ENCODE measurements around the gene FOXR1.
A peak's percentile ranks its signal among the peaks of the same experiment; 100 is the strongest.

FOXR1 gene

GRCh38 chr11:119018074-119018938 lies 46.7 kb downstream of the FOXR1 start, which contains the start of the genes RPS25 and TRAPPC4:
RPS25 (minus strand) TSS chr11:119018343; CDS start chr11:119018284, 59 bp downstream.
TRAPPC4 (plus strand) TSS chr11:119018766; CDS start chr11:119018796, 30 bp downstream.
- TF ChIP-seq, protein P1, sequence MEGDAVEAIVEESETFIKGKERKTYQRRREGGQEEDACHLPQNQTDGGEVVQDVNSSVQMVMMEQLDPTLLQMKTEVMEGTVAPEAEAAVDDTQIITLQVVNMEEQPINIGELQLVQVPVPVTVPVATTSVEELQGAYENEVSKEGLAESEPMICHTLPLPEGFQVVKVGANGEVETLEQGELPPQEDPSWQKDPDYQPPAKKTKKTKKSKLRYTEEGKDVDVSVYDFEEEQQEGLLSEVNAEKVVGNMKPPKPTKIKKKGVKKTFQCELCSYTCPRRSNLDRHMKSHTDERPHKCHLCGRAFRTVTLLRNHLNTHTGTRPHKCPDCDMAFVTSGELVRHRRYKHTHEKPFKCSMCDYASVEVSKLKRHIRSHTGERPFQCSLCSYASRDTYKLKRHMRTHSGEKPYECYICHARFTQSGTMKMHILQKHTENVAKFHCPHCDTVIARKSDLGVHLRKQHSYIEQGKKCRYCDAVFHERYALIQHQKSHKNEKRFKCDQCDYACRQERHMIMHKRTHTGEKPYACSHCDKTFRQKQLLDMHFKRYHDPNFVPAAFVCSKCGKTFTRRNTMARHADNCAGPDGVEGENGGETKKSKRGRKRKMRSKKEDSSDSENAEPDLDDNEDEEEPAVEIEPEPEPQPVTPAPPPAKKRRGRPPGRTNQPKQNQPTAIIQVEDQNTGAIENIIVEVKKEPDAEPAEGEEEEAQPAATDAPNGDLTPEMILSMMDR (IDR thresholded peaks at IDR 0.05; ENCODE audit: borderline replicate concordance, extremely low read depth, low read length, poor library complexity, severe bottlenecking) = no peak
- TF ChIP-seq EZH2 (IDR thresholded peaks at IDR 0.05; ENCODE audit: borderline replicate concordance, low read depth, low read length, severe bottlenecking) = no peak
- H3K4me3 ChIP-seq (ENCODE audit: low read depth in 1 of 2, low read length in 2 of 2) = peak within 1 kb of the TSS; percentile 94 to 97
- peaks cover 20% of the 10 kb centered on the region for H4K20me1 ChIP-seq (ENCODE audit: insufficient read depth, low read length)
- peaks cover 36% of the 10 kb centered on the region for H3K4me1 ChIP-seq (ENCODE audit: insufficient read depth, low read length)
- peaks cover 68% of the 10 kb centered on the region for H3K79me2 ChIP-seq (ENCODE audit: insufficient read depth, low read length)
- H3K36me3 ChIP-seq (ENCODE audit: insufficient read depth, low read length) = peaks cover 75% of the 10 kb centered on the region
- DNase-seq (peak; percentile 97), ATAC-seq (ENCODE audit: insufficient read depth, low read depth) (peak; percentile 89)
- peak within 1 kb of the TSS; percentile 86 for H2AFZ ChIP-seq (ENCODE audit: low read depth, low read length)
- no peaks in the 10 kb centered on the region for H3K9me3 ChIP-seq (ENCODE audit: insufficient read depth, low read length, severe bottlenecking)
- H3K27ac ChIP-seq (ENCODE audit: low read length) = peak within 1 kb of the TSS; percentile 94
- no peaks in the 10 kb centered on the region for H3K27me3 ChIP-seq (ENCODE audit: insufficient read depth, low read length, poor library complexity)
- peak within 1 kb of the TSS; percentile 86 for H3K9ac ChIP-seq (ENCODE audit: low read depth, low read length)
- peak within 1 kb of the TSS; percentile 86 for H3K4me2 ChIP-seq (ENCODE audit: insufficient read depth, low read length)

DNA sequence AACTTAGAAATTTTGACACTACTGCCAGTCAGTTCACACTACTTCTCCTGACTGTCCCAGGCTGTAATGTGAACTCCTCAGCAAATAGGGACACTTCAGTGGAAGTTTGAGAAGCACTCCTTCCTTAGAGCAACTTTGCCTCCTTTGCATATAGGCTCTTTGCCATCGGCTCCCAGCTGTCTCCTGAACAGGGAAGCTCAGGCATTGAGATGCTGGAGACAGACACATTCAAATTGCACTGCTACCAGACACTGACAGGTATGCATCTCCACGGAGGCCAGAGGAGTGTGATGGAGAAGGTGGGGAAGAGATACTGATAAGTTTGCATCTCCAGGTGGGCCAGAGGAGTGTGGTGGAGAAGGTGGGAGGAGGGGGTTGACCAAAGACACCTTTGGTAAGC lies 48.4 kb downstream of the FOXR1 start:
- H3K4me1 ChIP-seq (ENCODE audit: insufficient read depth, low read length) = peaks cover 36% of the 10 kb centered on the region
- H2AFZ ChIP-seq (ENCODE audit: low read depth, low read length) = no peak overlapping the region
- H3K4me3 ChIP-seq (ENCODE audit: low read depth in 1 of 2, low read length in 2 of 2) = peak overlapping the region; percentile 94 to 97; a peak in 3 of 4 replicates
- H3K27me3 ChIP-seq (ENCODE audit: insufficient read depth, low read length, poor library complexity) = no peaks in the 10 kb centered on the region
- ATAC-seq (ENCODE audit: insufficient read depth, low read depth) = no peak
- peak overlapping the region; percentile 86 for H3K4me2 ChIP-seq (ENCODE audit: insufficient read depth, low read length)
- peaks cover 20% of the 10 kb centered on the region for H4K20me1 ChIP-seq (ENCODE audit: insufficient read depth, low read length)
- peak overlapping the region; percentile 86 for H3K9ac ChIP-seq (ENCODE audit: low read depth, low read length)
- no peak for TF ChIP-seq EZH2 (IDR thresholded peaks at IDR 0.05; ENCODE audit: borderline replicate concordance, low read depth, low read length, severe bottlenecking)
- TF ChIP-seq, protein P1 (IDR thresholded peaks at IDR 0.05; ENCODE audit: borderline replicate concordance, extremely low read depth, low read length, poor library complexity, severe bottlenecking) = no peak
- peaks cover 64% of the 10 kb centered on the region for H3K79me2 ChIP-seq (ENCODE audit: insufficient read depth, low read length)
- DNase-seq = no peak
- H3K36me3 ChIP-seq (ENCODE audit: insufficient read depth, low read length) = peaks cover 78% of the 10 kb centered on the region
- no peaks in the 10 kb centered on the region for H3K9me3 ChIP-seq (ENCODE audit: insufficient read depth, low read length, severe bottlenecking)
- peak overlapping the region; percentile 51 for H3K27ac ChIP-seq (ENCODE audit: low read length)

DNA sequence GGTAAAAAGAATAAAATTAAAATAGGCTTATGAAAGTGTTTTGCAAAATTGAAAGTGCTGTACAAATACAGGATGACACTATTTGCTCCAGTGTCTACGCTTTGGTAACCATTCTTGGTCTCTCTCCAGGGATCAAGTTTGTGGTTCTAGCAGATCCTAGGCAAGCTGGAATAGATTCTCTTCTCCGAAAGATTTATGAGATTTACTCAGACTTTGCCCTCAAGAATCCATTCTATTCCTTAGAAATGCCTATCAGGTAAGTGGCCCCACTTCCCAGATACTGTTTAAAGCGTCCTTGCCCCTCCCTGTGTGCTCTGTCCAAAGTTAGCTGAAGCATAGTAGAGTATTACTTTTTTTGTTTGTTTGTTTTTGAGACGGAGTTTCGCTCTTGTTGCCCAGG lies 50.1 kb downstream of the FOXR1 start:
- Histone ChIP-seq H3K27me3 (ENCODE audit: insufficient read depth, low read length, poor library complexity) (no peaks in the 10 kb centered on the region), H3K9me3 (ENCODE audit: insufficient read depth, low read length, severe bottlenecking) (no peaks in the 10 kb centered on the region), H3K27ac (ENCODE audit: low read length) (no peak overlapping the region), H3K4me3 (ENCODE audit: low read depth in 1 of 2, low read length in 2 of 2) (no peak overlapping the region), H3K9ac (ENCODE audit: low read depth, low read length) (no peak overlapping the region), H3K4me1 (ENCODE audit: insufficient read depth, low read length) (peaks cover 26% of the 10 kb centered on the region), H4K20me1 (ENCODE audit: insufficient read depth, low read length) (peaks cover 9% of the 10 kb centered on the region; the same call in 1 of the 2 replicates), H3K36me3 (ENCODE audit: insufficient read depth, low read length) (peaks cover 66% of the 10 kb centered on the region), H3K4me2 (ENCODE audit: insufficient read depth, low read length) (no peak overlapping the region; the same call in 1 of the 2 replicates), H3K79me2 (ENCODE audit: insufficient read depth, low read length) (peaks cover 48% of the 10 kb centered on the region), H2AFZ (ENCODE audit: low read depth, low read length) (no peak overlapping the region)
- ATAC-seq (ENCODE audit: insufficient read depth, low read depth) (no peak), DNase-seq (no peak)
- TF ChIP-seq, protein P1 (IDR thresholded peaks at IDR 0.05; ENCODE audit: borderline replicate concordance, extremely low read depth, low read length, poor library complexity, severe bottlenecking) = no peak
- no peak for TF ChIP-seq EZH2 (IDR thresholded peaks at IDR 0.05; ENCODE audit: borderline replicate concordance, low read depth, low read length, severe bottlenecking)
